H4 (cell line): Measurements from ENCODE around the gene BTF3. TPM values are rescaled to one million over a fixed set of nuclear protein-coding genes. Genes with fewer than 3 reads are reported as not detected.
"Not testable (repeated sequence)": the region's sequence is repeated elsewhere in the genome, so short reads cannot be mapped to it uniquely, and the experiment has no call there.

Experiments
- DNase-seq: peaks from one replicate; pipeline ENCODE4 v3.0.0-alpha.2; 2015; ENCODE audit warnings: low spot score
- total RNA-seq: library from RNA; depleted of rRNA; stranded (reverse); fragments of >200 nt; shearing (Covaris generic); gene quantifications from 2 replicates; pipeline ENCODE4 v1.2.3, GENCODE V29; 2014

The BTF3 gene
- total RNA-seq, 1 experiment from 2014 or later, result 608 TPM

- no peak for DNase-seq
Measured at GRCh38 chr5:73486119-73486899, 11.9 kb upstream of the BTF3 start.

- not testable (repeated sequence) for DNase-seq
Measured at GRCh38 chr5:73487257-73487656, 11.0 kb upstream of the BTF3 start.

- DNase-seq, result no peak
Measured at GRCh38 chr5:73487815-73488214, 10.4 kb upstream of the BTF3 start.

GRCh38 chr5:73488806-73489205 is 9.4 kb upstream of the BTF3 start:
- DNase-seq, result no peak

- DNase-seq, result no peak
Measured at GRCh38 chr5:73490088-73490487, 8.2 kb upstream of the BTF3 start.

GRCh38 chr5:73491155-73491554 is 7.1 kb upstream of the BTF3 start:
- no peak for DNase-seq

GRCh38 chr5:73493421-73493820 is 4.8 kb upstream of the BTF3 start:
- DNase-seq, result no peak

GRCh38 chr5:73494721-73495120 is 3.5 kb upstream of the BTF3 start:
- DNase-seq, result no peak

- no peak for DNase-seq
Measured at GRCh38 chr5:73495772-73496335, 2.4 kb upstream of the BTF3 start.

GRCh38 chr5:73496984-73497457 is 1.2 kb upstream of the BTF3 start:
- peak; percentile 85 for DNase-seq

- no peak for DNase-seq
Measured at GRCh38 chr5:73497497-73498056, 665 bp upstream of the BTF3 start.

GRCh38 chr5:73499187-73499586 is 945 bp downstream of the BTF3 start:
- no peak for DNase-seq

- DNase-seq, result no peak
Measured at GRCh38 chr5:73499756-73500155, 1.5 kb downstream of the BTF3 start.

- DNase-seq, result no peak
Measured at GRCh38 chr5:73501406-73501805, 3.2 kb downstream of the BTF3 start.

GRCh38 chr5:73506459-73506955 is 8.3 kb downstream of the BTF3 start:
- no peak for DNase-seq

GRCh38 chr5:73507062-73507461 is 8.8 kb downstream of the BTF3 start:
- no peak for DNase-seq

- not testable (repeated sequence) for DNase-seq
Measured at GRCh38 chr5:73508521-73508920, 10.3 kb downstream of the BTF3 start.

- no peak for DNase-seq
Measured at GRCh38 chr5:73513996-73514395, 15.8 kb downstream of the BTF3 start.

GRCh38 chr5:73514418-73514817 is 16.2 kb downstream of the BTF3 start:
- no peak for DNase-seq

- DNase-seq, result peak; percentile 50
Measured at GRCh38 chr5:73515232-73515631, 17.0 kb downstream of the BTF3 start.

- DNase-seq, result peak; percentile 70
Measured at GRCh38 chr5:73519531-73520283, 21.5 kb downstream of the BTF3 start.

- DNase-seq, result no peak
Measured at GRCh38 chr5:73522989-73523388, 24.7 kb downstream of the BTF3 start.
